ENCODE data around the gene SGF29. TPM values are rescaled to one million over a fixed set of nuclear protein-coding genes. Genes with fewer than 3 reads are reported as not detected.
A peak's percentile ranks its signal among the peaks of the same experiment; 100 is the strongest.

SGF29 gene
- total RNA-seq, 2 donors from 2014 or later: 25.2 to 30.7 TPM

GRCh38 chr16:28546626-28547025 is 7.1 kb upstream of the SGF29 start:
- Histone ChIP-seq H3K27ac (no peak overlapping the region), H3K4me3 (no peak overlapping the region), H3K27me3 (no peaks in the 10 kb centered on the region), H3K36me3 (replicated peaks in 1 of 2; ENCODE audit: insufficient read depth in 1 of 2, low read depth in 2 of 2) (no peaks in the 10 kb centered on the region), H3K9me3 (no peaks in the 10 kb centered on the region), H3K4me1 (no peaks in the 10 kb centered on the region)
- TF ChIP-seq CTCF (IDR thresholded peaks at IDR 0.05): no peak
- no peak for TF ChIP-seq POLR2A (IDR thresholded peaks at IDR 0.05)
- intact Hi-C loops (cut with DNase I): no loop called here
- DNase-seq (no peak), ATAC-seq (no peak)
- 77 to 83% methylated on average over 7 of the region's 7 CpGs for WGBS, 2 donors

DNA sequence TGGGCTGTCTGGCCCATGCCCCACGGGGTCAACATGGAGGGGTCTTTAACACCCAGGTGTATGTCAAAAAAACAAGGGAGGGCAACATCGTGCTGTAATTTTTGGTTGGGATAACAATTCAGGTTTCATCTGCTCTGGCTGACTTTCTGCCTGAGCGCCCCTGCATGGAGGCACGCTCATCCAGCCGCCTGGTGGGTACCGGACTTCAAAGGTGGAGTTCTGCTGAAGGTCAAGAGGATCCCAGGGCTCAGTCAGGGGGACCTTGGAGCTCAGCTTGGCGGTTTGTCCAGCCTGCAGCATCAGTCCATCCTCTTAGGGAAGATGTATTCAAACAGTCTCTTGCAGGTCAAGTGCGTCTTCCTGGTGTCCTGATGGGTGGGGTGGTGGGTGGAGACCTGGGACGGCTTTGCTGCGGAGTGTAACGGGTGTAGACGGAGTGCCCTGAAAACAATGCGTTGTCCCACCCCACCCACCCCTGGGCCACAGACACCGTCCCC is 5.4 kb upstream of the SGF29 start:
- WGBS, 2 donors: 74% methylated on average over 10 to 11 of the region's 14 CpGs
- Histone ChIP-seq H3K36me3 (replicated peaks in 1 of 2; ENCODE audit: insufficient read depth in 1 of 2, low read depth in 2 of 2) (no peaks in the 10 kb centered on the region), H3K4me3 (no peak overlapping the region), H3K27me3 (no peaks in the 10 kb centered on the region), H3K27ac (no peak overlapping the region), H3K9me3 (no peaks in the 10 kb centered on the region), H3K4me1 (peaks cover 4% of the 10 kb centered on the region)
- DNase-seq (no peak), ATAC-seq (no peak)
- intact Hi-C loops (cut with DNase I): no loop called here
- TF ChIP-seq POLR2A (IDR thresholded peaks at IDR 0.05) (no peak), CTCF (IDR thresholded peaks at IDR 0.05) (no peak)

DNA sequence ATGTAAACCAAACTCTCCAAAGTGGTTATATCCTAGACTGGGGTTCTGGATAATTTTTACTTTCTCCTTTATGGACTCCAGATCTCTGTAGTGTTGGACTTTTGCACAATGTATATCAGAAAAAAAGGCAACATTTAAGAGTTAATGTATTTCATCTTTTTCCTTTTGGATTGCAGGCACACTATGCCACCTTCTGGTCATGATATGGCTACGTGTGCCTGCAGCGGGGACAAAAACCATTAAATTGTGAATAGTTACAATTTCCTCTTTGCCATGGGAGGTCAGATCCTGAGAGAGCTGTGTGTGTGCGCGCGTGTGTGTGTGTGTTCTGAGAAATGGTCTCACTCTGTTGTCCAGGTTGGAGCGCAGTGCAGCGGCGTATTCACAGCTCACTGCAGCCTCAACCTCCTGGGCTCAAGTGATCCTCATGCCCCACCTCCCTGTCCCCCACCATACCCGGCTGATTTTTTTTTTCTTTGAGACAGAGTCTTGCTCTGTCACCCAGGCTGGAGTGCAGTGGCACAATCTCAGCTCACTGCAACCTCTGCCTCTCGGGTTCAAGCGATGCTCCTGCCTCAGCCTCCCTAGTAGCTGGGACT is 4.3 kb upstream of the SGF29 start:
- ATAC-seq (no peak), DNase-seq (peak in 3 of 4 donors; percentile 30 to 47 (median 45))
- TF ChIP-seq CTCF (IDR thresholded peaks at IDR 0.05) (peak; percentile 37 to 84 (median 78)), POLR2A (IDR thresholded peaks at IDR 0.05) (no peak)
- intact Hi-C loops (cut with DNase I): no loop called here
- 23 to 27% methylated on average over 11 of the region's 11 CpGs for WGBS, 2 donors
- Histone ChIP-seq H3K27ac (no peak overlapping the region), H3K4me1 (peaks cover 6% of the 10 kb centered on the region), H3K27me3 (no peaks in the 10 kb centered on the region), H3K9me3 (no peaks in the 10 kb centered on the region), H3K4me3 (no peak overlapping the region), H3K36me3 (replicated peaks in 1 of 2; ENCODE audit: insufficient read depth in 1 of 2, low read depth in 2 of 2) (no peaks in the 10 kb centered on the region)

- intact Hi-C loops (cut with DNase I): no loop called here
- H3K27ac ChIP-seq: peak overlapping the region in 1 of 4 donors; percentile 88
- DNase-seq (no peak), ATAC-seq (no peak)
- no peaks in the 10 kb centered on the region for H3K27me3 ChIP-seq
- 82 to 87% methylated on average over 15 of the region's 15 CpGs for WGBS, 2 donors
- H3K36me3 ChIP-seq (replicated peaks in 1 of 2; ENCODE audit: insufficient read depth in 1 of 2, low read depth in 2 of 2): no peaks in the 10 kb centered on the region
- TF ChIP-seq CTCF (IDR thresholded peaks at IDR 0.05) (no peak), POLR2A (IDR thresholded peaks at IDR 0.05) (no peak)
- H3K4me1 ChIP-seq: peaks cover 20% of the 10 kb centered on the region
- no peak overlapping the region for H3K4me3 ChIP-seq
- H3K9me3 ChIP-seq: no peaks in the 10 kb centered on the region
Observed at GRCh38 chr16:28554634-28555423, 1.1 kb downstream of the SGF29 start.
